GM23338 (cell line): ENCODE data around the gene GPR31.
"Not testable (repeated sequence)": the region's sequence is repeated elsewhere in the genome, so short reads cannot be mapped to it uniquely, and the experiment has no call there.

Experiments used
- EZH2 ChIP-seq: fragments of 200-600 bp; sonication (generic); IDR thresholded peaks from one replicate; pipeline ENCODE4 v1.8.0; 2017; ENCODE audit warnings: antibody characterized with exemption, mild to moderate bottlenecking, low read depth; ENCODE audit not compliant: unreplicated experiment
- POLR2AphosphoS5 ChIP-seq: IDR thresholded peaks from 2 replicates; pipeline ENCODE4 v1.6.1; 2016; ENCODE audit warnings: antibody characterized with exemption, low read depth
- TF ChIP-seq, protein P1 (sequence below), 2 experiments: fragments of 200-600 bp in 1 of 2; sonication (generic) in 1 of 2; conservative IDR thresholded peaks; 2 replicates each; pipeline versions ENCODE4 v1.5.1 to v1.6.1; 2016 to 2017; ENCODE audit warnings: antibody characterized with exemption in 2 of 2, low read depth in 2 of 2, mild to moderate bottlenecking in 2 of 2, moderate library complexity in 1 of 2
- TF ChIP-seq, protein P2 (sequence below): IDR thresholded peaks from one replicate; pipeline ENCODE4 v1.6.1; 2018; ENCODE audit warnings: antibody characterized with exemption; ENCODE audit not compliant: unreplicated experiment

DNA sequence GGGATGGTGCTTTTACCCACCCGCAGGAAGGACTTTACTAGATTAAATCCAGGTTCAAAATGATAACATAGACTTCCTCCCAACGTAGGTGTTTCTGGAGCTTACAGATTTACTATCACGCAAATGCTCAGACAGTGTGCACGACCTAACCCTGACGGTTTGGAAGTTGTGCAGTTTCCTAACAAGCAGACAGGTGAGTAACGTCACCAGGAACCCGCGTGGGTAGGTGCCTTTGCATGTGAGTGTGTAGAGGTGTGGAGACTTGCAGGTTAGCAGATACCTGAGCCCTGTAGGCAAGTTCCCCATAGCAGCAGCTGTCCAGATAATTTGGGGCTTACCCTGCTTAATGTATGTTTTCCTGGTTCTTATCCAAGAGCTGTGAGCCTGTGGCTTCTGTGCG lies 29.5 kb upstream of the GPR31 start:
- TF ChIP-seq, protein P1, sequence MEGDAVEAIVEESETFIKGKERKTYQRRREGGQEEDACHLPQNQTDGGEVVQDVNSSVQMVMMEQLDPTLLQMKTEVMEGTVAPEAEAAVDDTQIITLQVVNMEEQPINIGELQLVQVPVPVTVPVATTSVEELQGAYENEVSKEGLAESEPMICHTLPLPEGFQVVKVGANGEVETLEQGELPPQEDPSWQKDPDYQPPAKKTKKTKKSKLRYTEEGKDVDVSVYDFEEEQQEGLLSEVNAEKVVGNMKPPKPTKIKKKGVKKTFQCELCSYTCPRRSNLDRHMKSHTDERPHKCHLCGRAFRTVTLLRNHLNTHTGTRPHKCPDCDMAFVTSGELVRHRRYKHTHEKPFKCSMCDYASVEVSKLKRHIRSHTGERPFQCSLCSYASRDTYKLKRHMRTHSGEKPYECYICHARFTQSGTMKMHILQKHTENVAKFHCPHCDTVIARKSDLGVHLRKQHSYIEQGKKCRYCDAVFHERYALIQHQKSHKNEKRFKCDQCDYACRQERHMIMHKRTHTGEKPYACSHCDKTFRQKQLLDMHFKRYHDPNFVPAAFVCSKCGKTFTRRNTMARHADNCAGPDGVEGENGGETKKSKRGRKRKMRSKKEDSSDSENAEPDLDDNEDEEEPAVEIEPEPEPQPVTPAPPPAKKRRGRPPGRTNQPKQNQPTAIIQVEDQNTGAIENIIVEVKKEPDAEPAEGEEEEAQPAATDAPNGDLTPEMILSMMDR (conservative IDR thresholded peaks at IDR 0.05; ENCODE audit: low read depth in 2 of 2): not testable (repeated sequence)
- TF ChIP-seq POLR2AphosphoS5, EZH2: not testable (repeated sequence)
- TF ChIP-seq, protein P2, sequence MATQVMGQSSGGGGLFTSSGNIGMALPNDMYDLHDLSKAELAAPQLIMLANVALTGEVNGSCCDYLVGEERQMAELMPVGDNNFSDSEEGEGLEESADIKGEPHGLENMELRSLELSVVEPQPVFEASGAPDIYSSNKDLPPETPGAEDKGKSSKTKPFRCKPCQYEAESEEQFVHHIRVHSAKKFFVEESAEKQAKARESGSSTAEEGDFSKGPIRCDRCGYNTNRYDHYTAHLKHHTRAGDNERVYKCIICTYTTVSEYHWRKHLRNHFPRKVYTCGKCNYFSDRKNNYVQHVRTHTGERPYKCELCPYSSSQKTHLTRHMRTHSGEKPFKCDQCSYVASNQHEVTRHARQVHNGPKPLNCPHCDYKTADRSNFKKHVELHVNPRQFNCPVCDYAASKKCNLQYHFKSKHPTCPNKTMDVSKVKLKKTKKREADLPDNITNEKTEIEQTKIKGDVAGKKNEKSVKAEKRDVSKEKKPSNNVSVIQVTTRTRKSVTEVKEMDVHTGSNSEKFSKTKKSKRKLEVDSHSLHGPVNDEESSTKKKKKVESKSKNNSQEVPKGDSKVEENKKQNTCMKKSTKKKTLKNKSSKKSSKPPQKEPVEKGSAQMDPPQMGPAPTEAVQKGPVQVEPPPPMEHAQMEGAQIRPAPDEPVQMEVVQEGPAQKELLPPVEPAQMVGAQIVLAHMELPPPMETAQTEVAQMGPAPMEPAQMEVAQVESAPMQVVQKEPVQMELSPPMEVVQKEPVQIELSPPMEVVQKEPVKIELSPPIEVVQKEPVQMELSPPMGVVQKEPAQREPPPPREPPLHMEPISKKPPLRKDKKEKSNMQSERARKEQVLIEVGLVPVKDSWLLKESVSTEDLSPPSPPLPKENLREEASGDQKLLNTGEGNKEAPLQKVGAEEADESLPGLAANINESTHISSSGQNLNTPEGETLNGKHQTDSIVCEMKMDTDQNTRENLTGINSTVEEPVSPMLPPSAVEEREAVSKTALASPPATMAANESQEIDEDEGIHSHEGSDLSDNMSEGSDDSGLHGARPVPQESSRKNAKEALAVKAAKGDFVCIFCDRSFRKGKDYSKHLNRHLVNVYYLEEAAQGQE: not testable (repeated sequence)
